SK-N-SH treated with all-trans-retinoic acid at 6 μM for 48 hours (cell line): ENCODE measurements around the gene TMEM269.

ENCODE experiments used
- ATAC-seq: fragments of 200-7000 bp; cut with Tn5 transposase; 3 replicates; pipeline ENCODE4 v1.9.1; 2020; ENCODE audit warnings: mild to moderate bottlenecking, moderate library complexity
- ARNTL ChIP-seq: fragments of 450-650 bp; formaldehyde crosslinking; IDR thresholded peaks from 2 replicates; pipeline ENCODE4 v1.5.0; 2020; ENCODE audit warnings: low read depth, mild to moderate bottlenecking, moderate library complexity, borderline replicate concordance
- BACH2 ChIP-seq: fragments of 250-450 bp; sonication (Bioruptor Pico); IDR thresholded peaks from 2 replicates; pipeline ENCODE4 v1.9.0; 2021; ENCODE audit warnings: mild to moderate bottlenecking, borderline replicate concordance
- CREB5 ChIP-seq: fragments of 250-450 bp; sonication (Bioruptor Pico); IDR thresholded peaks from 2 replicates; pipeline ENCODE4 v1.5.1; 2020; ENCODE audit warnings: low read depth, mild to moderate bottlenecking, moderate library complexity
- CSRNP3 ChIP-seq: fragments of 250-450 bp; sonication (Bioruptor Pico); IDR thresholded peaks from 2 replicates; pipeline ENCODE4 v1.5.1; 2021; ENCODE audit warnings: mild to moderate bottlenecking, moderate library complexity
- ESRRG ChIP-seq: fragments of 250-450 bp; sonication (Bioruptor Pico); IDR thresholded peaks from 2 replicates; pipeline ENCODE4 v1.6.1; 2021; ENCODE audit warnings: mild to moderate bottlenecking
- GLIS3 ChIP-seq: fragments of 250-450 bp; sonication (Bioruptor Pico); IDR thresholded peaks from 2 replicates; pipeline ENCODE4 v1.5.0; 2020; ENCODE audit warnings: mild to moderate bottlenecking, moderate library complexity
- ISL1 ChIP-seq: fragments of 250-450 bp; sonication (Bioruptor Pico); IDR thresholded peaks from 2 replicates; pipeline ENCODE4 v2.1.2; 2022; ENCODE audit warnings: mild to moderate bottlenecking, moderate library complexity
- OSR1 ChIP-seq: fragments of 250-450 bp; sonication (Bioruptor Pico); IDR thresholded peaks from 2 replicates; pipeline ENCODE4 v1.8.0; 2022; ENCODE audit warnings: moderate library complexity, mild to moderate bottlenecking, inconsistent platforms
- PATZ1 ChIP-seq: fragments of 250-450 bp; sonication (Bioruptor Pico); IDR thresholded peaks from 2 replicates; pipeline ENCODE4 v1.8.0; 2020; ENCODE audit warnings: mild to moderate bottlenecking, moderate library complexity, borderline replicate concordance
- POU6F1 ChIP-seq: fragments of 250-450 bp; sonication (Bioruptor Pico); IDR thresholded peaks from 2 replicates; pipeline ENCODE4 v1.8.0; 2021; ENCODE audit warnings: low read depth, mild to moderate bottlenecking, moderate library complexity, borderline replicate concordance
- PPARA ChIP-seq: fragments of 250-450 bp; sonication (Bioruptor Pico); IDR thresholded peaks from 2 replicates; pipeline ENCODE4 v1.5.0; 2020; ENCODE audit warnings: mild to moderate bottlenecking, borderline replicate concordance
- RARB ChIP-seq: fragments of 250-450 bp; sonication (Bioruptor Pico); IDR thresholded peaks from 2 replicates; pipeline ENCODE4 v1.8.0; 2021; ENCODE audit warnings: mild to moderate bottlenecking, moderate library complexity
- SNAI2 ChIP-seq: fragments of 250-450 bp; sonication (Bioruptor Pico); IDR thresholded peaks from 2 replicates; pipeline ENCODE4 v1.5.0; 2020; ENCODE audit warnings: mild to moderate bottlenecking, moderate library complexity
- TCF4 ChIP-seq: fragments of 250-450 bp; sonication (Bioruptor Pico); IDR thresholded peaks from 2 replicates; pipeline ENCODE4 v1.8.0; 2021; ENCODE audit warnings: mild to moderate bottlenecking, moderate library complexity, borderline replicate concordance
- TOX ChIP-seq: fragments of 250-450 bp; sonication (Bioruptor Pico); IDR thresholded peaks from 2 replicates; pipeline ENCODE4 v1.8.0; 2021; ENCODE audit warnings: mild to moderate bottlenecking, moderate library complexity, borderline replicate concordance
- TSHZ2 ChIP-seq: fragments of 250-450 bp; sonication (Bioruptor Pico); IDR thresholded peaks from 2 replicates; pipeline ENCODE4 v1.5.0; 2020; ENCODE audit warnings: mild to moderate bottlenecking, moderate library complexity
- ZC3H10 ChIP-seq: fragments of 250-450 bp; sonication (Bioruptor Pico); IDR thresholded peaks from 2 replicates; pipeline ENCODE4 v1.5.1; 2021; ENCODE audit warnings: mild to moderate bottlenecking, moderate library complexity
- ZFP3 ChIP-seq: fragments of 250-450 bp; sonication (Bioruptor Pico); IDR thresholded peaks from 2 replicates; pipeline ENCODE4 v1.5.0; 2020; ENCODE audit warnings: mild to moderate bottlenecking, moderate library complexity
- ZFP30 ChIP-seq: fragments of 450-650 bp; formaldehyde crosslinking; IDR thresholded peaks from 2 replicates; pipeline ENCODE4 v1.5.0; 2022; ENCODE audit warnings: mild to moderate bottlenecking, moderate library complexity
- ZNF565 ChIP-seq: fragments of 450-650 bp; formaldehyde crosslinking; conservative IDR thresholded peaks from 2 replicates; pipeline ENCODE4 v1.5.0; 2020; ENCODE audit warnings: low read depth, mild to moderate bottlenecking, moderate library complexity
- ZNF70 ChIP-seq: fragments of 450-650 bp; formaldehyde crosslinking; IDR thresholded peaks from 2 replicates; pipeline ENCODE4 v1.5.0; 2020; ENCODE audit warnings: mild to moderate bottlenecking, moderate library complexity
- ZNF8 ChIP-seq: fragments of 450-650 bp; formaldehyde crosslinking; IDR thresholded peaks from 2 replicates; pipeline ENCODE4 v1.5.0; 2020; ENCODE audit warnings: mild to moderate bottlenecking, moderate library complexity

The TMEM269 gene

GRCh38 chr1:42801832-42802473 is 17.2 kb downstream of the TMEM269 start:
- TF ChIP-seq ZNF70 (CRISPR knock-in tag) (no peak), ZNF565 (CRISPR knock-in tag) (no peak), ARNTL (no peak), ZC3H10 (CRISPR knock-in tag) (no peak), ESRRG (no peak), TSHZ2 (CRISPR knock-in tag) (no peak), OSR1 (CRISPR knock-in tag) (no peak), ZNF8 (CRISPR knock-in tag) (no peak), TOX (no peak), ZFP3 (CRISPR knock-in tag) (no peak), TCF4 (CRISPR knock-in tag) (no peak), GLIS3 (CRISPR knock-in tag) (no peak), PATZ1 (CRISPR knock-in tag) (no peak), CSRNP3 (CRISPR knock-in tag) (no peak), SNAI2 (CRISPR knock-in tag) (no peak), PPARA (no peak), POU6F1 (CRISPR knock-in tag) (no peak), RARB (no peak), ISL1 (no peak), ZFP30 (CRISPR knock-in tag) (no peak)
- no peak for ATAC-seq

- TF ChIP-seq ARNTL, result no peak
- no peak for TF ChIP-seq ZNF70 (CRISPR knock-in tag)
- TF ChIP-seq BACH2 (CRISPR knock-in tag), result no peak
- TF ChIP-seq PPARA, result no peak
- no peak for TF ChIP-seq ZFP30 (CRISPR knock-in tag)
- no peak for ATAC-seq
Measured at GRCh38 chr1:42806171-42806570, 21.4 kb downstream of the TMEM269 start.

- no peak for TF ChIP-seq SNAI2 (CRISPR knock-in tag)
- no peak for TF ChIP-seq ZNF8 (CRISPR knock-in tag)
- TF ChIP-seq ZC3H10 (CRISPR knock-in tag), result no peak
- no peak for TF ChIP-seq GLIS3 (CRISPR knock-in tag)
- no peak for TF ChIP-seq POU6F1 (CRISPR knock-in tag)
- TF ChIP-seq ZNF565 (CRISPR knock-in tag), result no peak
- TF ChIP-seq ZFP3 (CRISPR knock-in tag), result no peak
- TF ChIP-seq BACH2 (CRISPR knock-in tag), result no peak
- TF ChIP-seq CREB5, result no peak
- TF ChIP-seq PPARA, result no peak
- TF ChIP-seq OSR1 (CRISPR knock-in tag), result no peak
- no peak for TF ChIP-seq ZFP30 (CRISPR knock-in tag)
- TF ChIP-seq TOX, result no peak
- TF ChIP-seq RARB, result no peak
- ATAC-seq, result no peak
Measured at GRCh38 chr1:42806593-42806992, 21.8 kb downstream of the TMEM269 start.
